ENCODE data around the gene ELMO1. TPM values are rescaled to one million over a fixed set of nuclear protein-coding genes. Genes with fewer than 3 reads are reported as not detected.

Gene ELMO1
- total RNA-seq, 1 experiment from 2014 or later: not detected

GRCh38 chr7:37385787-37386186 lies 62.9 kb downstream of the ELMO1 start:
- Histone ChIP-seq H3K9me2 (replicated peaks; ENCODE audit: low read length) (no peaks in the 10 kb centered on the region), H4K20me1 (ENCODE audit: low read length) (no peaks in the 10 kb centered on the region), H3K27ac (ENCODE audit: low read length) (no peak overlapping the region), H3F3A (ENCODE audit: low read length, unreplicated experiment) (no peaks in the 10 kb centered on the region), H3K27me3 (ENCODE audit: low read length) (no peaks in the 10 kb centered on the region; the same call in 1 of the 2 replicates), H3K4me2 (ENCODE audit: low read length) (no peak overlapping the region), H2AFZ (ENCODE audit: low read length) (no peak overlapping the region), H3K79me2 (ENCODE audit: low read length) (no peaks in the 10 kb centered on the region), H3K36me3 (ENCODE audit: low read depth, low read length) (no peaks in the 10 kb centered on the region), H3K4me3 (ENCODE audit: low read length) (no peak overlapping the region), H3K4me1 (ENCODE audit: insufficient read depth, low read length) (no peaks in the 10 kb centered on the region), H3K9ac (ENCODE audit: low read length) (no peak overlapping the region), H3K9me3 (ENCODE audit: low read length) (no peaks in the 10 kb centered on the region)
- ATAC-seq (no peak), DNase-seq (no peak)
- ChIA-PET POLR2A (ENCODE audit: unreplicated experiment) (no interaction called here), CTCF (no interaction called here)
- intact Hi-C loops (cut with micrococcal nuclease): no loop called here
- BruUV-seq (replicated peaks): no TSS peak
- TF ChIP-seq EZH2 (IDR thresholded peaks at IDR 0.05; ENCODE audit: low read length, unreplicated experiment): no peak
- no peak for TF ChIP-seq CTCF (conservative IDR thresholded peaks at IDR 0.05; ENCODE audit: low read depth, low read length)
- TF ChIP-seq EZH2phosphoT487 (IDR thresholded peaks at IDR 0.05; ENCODE audit: borderline replicate concordance, low read length): no peak

GRCh38 chr7:37382546-37383088 lies 66.0 kb downstream of the ELMO1 start:
- DNase-seq (no peak), ATAC-seq (no peak)
- intact Hi-C loops (cut with micrococcal nuclease): no loop called here
- Histone ChIP-seq H3K4me2 (ENCODE audit: low read length) (no peak overlapping the region), H3K79me2 (ENCODE audit: low read length) (no peaks in the 10 kb centered on the region), H2AFZ (ENCODE audit: low read length) (no peak overlapping the region), H3K36me3 (ENCODE audit: low read depth, low read length) (no peaks in the 10 kb centered on the region), H3K4me1 (ENCODE audit: insufficient read depth, low read length) (no peaks in the 10 kb centered on the region), H3K27ac (ENCODE audit: low read length) (no peak overlapping the region), H3K9me3 (ENCODE audit: low read length) (no peaks in the 10 kb centered on the region), H3K9me2 (replicated peaks; ENCODE audit: low read length) (no peaks in the 10 kb centered on the region), H3K27me3 (ENCODE audit: low read length) (no peaks in the 10 kb centered on the region), H4K20me1 (ENCODE audit: low read length) (no peaks in the 10 kb centered on the region), H3F3A (ENCODE audit: low read length, unreplicated experiment) (no peaks in the 10 kb centered on the region), H3K9ac (ENCODE audit: low read length) (no peak overlapping the region), H3K4me3 (ENCODE audit: low read length) (no peak overlapping the region)
- ChIA-PET POLR2A (ENCODE audit: unreplicated experiment) (no interaction called here), CTCF (no interaction called here)
- TF ChIP-seq CTCF (conservative IDR thresholded peaks at IDR 0.05; ENCODE audit: low read depth, low read length): no peak
- TF ChIP-seq EZH2 (IDR thresholded peaks at IDR 0.05; ENCODE audit: low read length, unreplicated experiment): no peak
- no peak for TF ChIP-seq EZH2phosphoT487 (IDR thresholded peaks at IDR 0.05; ENCODE audit: borderline replicate concordance, low read length)
- BruUV-seq (replicated peaks): no TSS peak

GRCh38 chr7:37380831-37381230 lies 67.8 kb downstream of the ELMO1 start:
- no peak overlapping the region for H3K9ac ChIP-seq (ENCODE audit: low read length)
- no peak for TF ChIP-seq EZH2 (IDR thresholded peaks at IDR 0.05; ENCODE audit: low read length, unreplicated experiment)
- no peak for TF ChIP-seq CTCF (conservative IDR thresholded peaks at IDR 0.05; ENCODE audit: low read depth, low read length)
- TF ChIP-seq EZH2phosphoT487 (IDR thresholded peaks at IDR 0.05; ENCODE audit: borderline replicate concordance, low read length): no peak
- H3K79me2 ChIP-seq (ENCODE audit: low read length): no peaks in the 10 kb centered on the region
- BruUV-seq (replicated peaks): no TSS peak
- no peak overlapping the region for H3K4me2 ChIP-seq (ENCODE audit: low read length)
- 0 out of 2 replicates have a peak, but pooled peaks cover 8% of the 10 kb centered on the region for H3K9me3 ChIP-seq (ENCODE audit: low read length)
- CTCF ChIA-PET: no interaction called here
- no peak overlapping the region for H3K4me3 ChIP-seq (ENCODE audit: low read length)
- no peaks in the 10 kb centered on the region for H3K4me1 ChIP-seq (ENCODE audit: insufficient read depth, low read length)
- no peaks in the 10 kb centered on the region for H4K20me1 ChIP-seq (ENCODE audit: low read length)
- no peak overlapping the region for H2AFZ ChIP-seq (ENCODE audit: low read length)
- H3K27me3 ChIP-seq (ENCODE audit: low read length): no peaks in the 10 kb centered on the region
- no peaks in the 10 kb centered on the region for H3F3A ChIP-seq (ENCODE audit: low read length, unreplicated experiment)
- no peak for ATAC-seq
- no peaks in the 10 kb centered on the region for H3K9me2 ChIP-seq (replicated peaks; ENCODE audit: low read length)
- no peak overlapping the region for H3K27ac ChIP-seq (ENCODE audit: low read length)
- H3K36me3 ChIP-seq (ENCODE audit: low read depth, low read length): no peaks in the 10 kb centered on the region
- POLR2A ChIA-PET (ENCODE audit: unreplicated experiment): no interaction called here
- no peak for DNase-seq
- intact Hi-C loops (cut with micrococcal nuclease): no loop called here
